GM19372 (cell line): Measurements from ENCODE around the gene RIT2.

ENCODE experiments used
- ATAC-seq: cut with Tn5 transposase; IDR thresholded peaks from one replicate; pipeline ENCODE4 v1.9.1; 2021; ENCODE audit warnings: mild to moderate bottlenecking, low read depth, moderate library complexity; ENCODE audit not compliant: unreplicated experiment

Gene RIT2

GRCh38 chr18:42941021-42941420 lies 174.5 kb downstream of the RIT2 start:
- ATAC-seq, result no peak

- ATAC-seq, result no peak
Observed at GRCh38 chr18:42937436-42937835, 178.0 kb downstream of the RIT2 start.

DNA sequence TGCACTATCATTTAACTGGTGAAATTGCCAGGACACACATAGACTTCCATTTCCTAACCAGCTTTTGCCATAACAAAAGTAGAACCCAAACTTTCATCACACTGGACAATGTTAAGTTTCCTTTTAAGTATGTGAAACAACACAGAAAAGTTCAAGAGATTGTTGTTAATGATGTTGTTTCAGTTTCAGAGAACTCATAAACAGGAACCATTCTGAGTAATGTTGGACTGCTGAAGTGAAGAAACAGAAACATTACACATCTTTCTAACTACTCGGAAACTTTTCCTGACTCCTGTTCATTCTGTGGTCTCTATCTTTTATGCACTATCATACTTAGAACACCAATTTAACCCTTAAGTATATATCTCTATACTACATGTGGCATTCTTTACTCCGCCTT lies 179.2 kb downstream of the RIT2 start:
- ATAC-seq, result no peak

- ATAC-seq, result no peak
Observed at GRCh38 chr18:42931491-42931890, 184.0 kb downstream of the RIT2 start.

- ATAC-seq, result no peak
Observed at GRCh38 chr18:42929857-42930256, 185.6 kb downstream of the RIT2 start.

- no peak for ATAC-seq
Observed at GRCh38 chr18:42929181-42929580, 186.3 kb downstream of the RIT2 start.

- ATAC-seq, result no peak
Observed at GRCh38 chr18:42925036-42925435, 190.4 kb downstream of the RIT2 start.

DNA sequence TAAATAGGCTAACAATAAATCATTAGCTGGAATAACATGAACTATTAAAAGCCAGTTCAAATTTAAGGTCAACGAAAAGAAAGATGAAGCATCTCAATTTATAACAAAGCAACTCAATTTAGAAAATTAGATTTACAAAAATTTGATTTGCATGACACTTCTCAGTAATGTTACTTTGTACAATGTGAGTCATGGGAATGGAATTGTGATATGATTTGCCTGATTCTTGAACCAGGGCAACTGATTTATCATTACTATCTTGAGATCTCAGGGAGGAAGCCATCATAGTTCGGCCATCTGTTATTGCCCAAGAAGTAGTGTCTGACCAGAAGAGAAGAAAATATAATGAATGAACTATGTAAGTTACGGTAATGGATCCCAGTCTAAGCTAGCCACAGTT lies 193.1 kb downstream of the RIT2 start:
- ATAC-seq, result no peak

GRCh38 chr18:42921226-42921737 lies 194.2 kb downstream of the RIT2 start:
- ATAC-seq, result no peak

DNA sequence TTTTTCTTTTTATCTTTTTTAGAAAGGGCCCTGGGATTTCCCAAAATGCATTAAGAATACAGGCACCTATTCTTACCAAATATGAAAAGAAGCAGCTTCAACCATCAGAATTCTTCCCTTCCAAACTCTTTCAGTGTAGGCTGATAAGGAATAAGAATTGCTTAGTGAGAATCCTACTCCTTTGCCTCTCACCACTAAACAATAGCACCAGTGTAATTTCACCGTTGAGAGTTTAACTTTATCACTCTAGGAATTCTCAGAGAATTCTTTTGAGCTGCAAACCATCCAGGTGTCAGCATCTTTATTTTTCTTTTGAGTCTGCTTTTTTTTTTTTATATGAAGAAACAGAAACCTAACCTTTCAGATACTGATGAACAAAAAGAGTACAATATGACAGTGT lies 194.9 kb downstream of the RIT2 start:
- ATAC-seq, result no peak

GRCh38 chr18:42915299-42915698 lies 200.2 kb downstream of the RIT2 start:
- ATAC-seq, result no peak

DNA sequence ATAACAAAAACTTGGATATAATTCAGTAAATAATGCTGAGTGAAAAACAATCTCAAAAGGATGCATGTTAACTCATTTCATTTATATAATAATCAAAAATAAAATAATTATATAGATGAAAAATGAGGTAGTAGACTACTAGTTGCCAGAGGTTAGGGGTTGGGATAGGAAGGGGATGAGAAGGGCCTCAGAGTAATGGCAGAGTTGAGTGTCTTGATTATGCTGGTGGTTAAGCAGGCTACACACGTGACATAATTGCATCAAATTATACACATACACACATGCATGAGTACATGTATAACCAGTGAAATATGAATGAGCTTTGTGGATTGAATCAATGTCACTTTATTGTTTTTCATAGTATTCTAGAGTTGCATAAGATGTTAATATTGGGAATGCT lies 201.0 kb downstream of the RIT2 start:
- ATAC-seq, result no peak

- ATAC-seq, result no peak
Observed at GRCh38 chr18:42909095-42909494, 206.4 kb downstream of the RIT2 start.

- no peak for ATAC-seq
Observed at GRCh38 chr18:42906761-42907160, 208.7 kb downstream of the RIT2 start.

DNA sequence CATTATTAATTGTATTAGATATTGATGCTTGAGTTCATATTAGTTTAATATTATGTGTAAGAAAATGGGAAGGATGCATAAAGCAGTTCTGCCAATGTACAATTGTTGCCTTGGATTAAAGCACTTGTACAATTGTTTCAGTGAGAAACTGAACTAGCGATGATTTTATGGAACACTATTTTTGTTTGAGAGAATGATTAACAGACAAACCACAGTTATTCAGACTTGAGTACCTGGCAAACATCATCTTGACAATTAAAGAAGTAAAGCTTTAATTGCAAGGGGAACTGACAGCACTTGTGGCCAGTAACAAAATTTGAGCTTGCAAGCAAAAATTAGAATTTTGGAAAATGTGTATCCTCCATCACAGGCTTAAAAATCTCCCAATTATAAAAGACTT lies 214.3 kb downstream of the RIT2 start:
- no peak for ATAC-seq

- ATAC-seq, result no peak
Observed at GRCh38 chr18:42893977-42894376, 221.5 kb downstream of the RIT2 start.

DNA sequence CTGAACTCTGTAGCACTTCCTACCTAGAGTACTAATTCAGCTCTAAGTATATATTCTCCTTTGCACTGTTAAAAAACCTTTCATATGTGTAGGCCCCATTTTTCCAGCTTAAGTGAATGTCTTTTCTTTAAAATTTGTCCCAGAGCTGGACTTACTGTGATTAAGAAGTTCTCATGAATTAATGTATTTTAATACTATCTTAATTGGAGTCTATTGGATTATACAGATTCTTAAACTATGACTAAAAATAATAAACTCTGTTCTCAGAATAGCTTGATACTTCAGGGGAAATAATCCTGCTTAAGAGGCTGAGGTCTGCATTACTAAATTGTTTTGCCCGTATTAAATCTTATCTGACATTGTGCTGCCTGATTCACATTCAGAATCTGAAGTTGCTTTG lies 223.3 kb downstream of the RIT2 start:
- no peak for ATAC-seq

DNA sequence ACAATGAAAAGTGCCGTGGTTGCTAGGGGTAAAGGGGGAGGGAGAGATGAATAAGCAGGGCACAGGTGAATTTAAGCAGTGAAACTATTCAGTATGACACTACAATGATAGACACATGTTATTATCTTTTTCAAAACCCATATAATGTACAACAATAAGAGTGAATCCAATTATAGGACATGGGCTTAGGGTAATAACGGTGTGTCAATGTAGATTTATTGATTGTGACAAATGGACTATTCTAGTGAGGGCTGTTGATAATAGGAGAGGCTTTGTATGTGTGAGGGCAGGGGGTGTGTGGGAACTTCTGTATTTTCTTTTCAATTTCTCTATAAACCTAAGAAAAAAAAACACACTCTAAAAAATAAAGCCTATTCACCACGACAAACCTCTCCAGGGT lies 223.8 kb downstream of the RIT2 start:
- no peak for ATAC-seq

DNA sequence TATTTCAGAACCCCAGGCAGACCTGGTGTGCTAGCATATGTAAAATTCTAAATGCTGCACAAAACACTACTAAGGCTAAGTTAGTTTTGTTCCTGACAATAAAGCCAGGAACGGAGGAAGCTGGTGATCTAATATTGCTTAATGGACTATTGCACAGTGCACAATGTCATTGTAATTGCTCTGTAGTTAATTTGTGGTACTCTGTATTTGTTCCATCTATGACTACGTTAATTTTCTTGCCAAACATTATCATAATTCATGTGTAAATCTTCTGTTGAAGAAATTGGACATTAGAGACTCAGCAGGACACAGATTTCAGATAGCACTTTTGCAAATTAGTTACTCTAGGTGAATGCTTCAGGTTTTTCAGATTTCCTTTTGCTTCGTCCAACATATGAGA lies 232.3 kb downstream of the RIT2 start:
- no peak for ATAC-seq

DNA sequence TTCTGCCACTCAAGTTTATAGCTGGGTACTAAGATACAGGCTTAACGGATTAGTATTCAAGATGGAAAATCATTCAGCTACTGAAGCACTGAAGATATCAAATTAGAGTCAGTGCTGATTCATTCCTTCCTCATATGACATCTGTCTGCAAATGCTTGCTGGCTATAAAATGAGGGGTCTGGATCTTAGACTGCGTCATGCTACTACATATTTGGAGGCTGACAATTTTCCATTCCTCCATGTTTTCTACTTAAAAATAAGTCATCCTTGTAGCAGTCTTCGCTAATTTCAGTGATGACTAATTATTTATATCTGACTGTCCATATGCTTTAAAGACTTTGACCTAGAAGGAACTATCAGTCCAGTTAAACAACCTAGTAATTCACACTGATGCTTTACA lies 233.4 kb downstream of the RIT2 start:
- no peak for ATAC-seq

- no peak for ATAC-seq
Observed at GRCh38 chr18:42872838-42873237, 242.6 kb downstream of the RIT2 start.

- no peak for ATAC-seq
Observed at GRCh38 chr18:42864876-42865275, 250.6 kb downstream of the RIT2 start.

GRCh38 chr18:42861271-42861670 lies 254.2 kb downstream of the RIT2 start:
- ATAC-seq, result no peak
